MCF 10A (cell line): ENCODE measurements around the gene BMX. TPM values are rescaled to one million over a fixed set of nuclear protein-coding genes. Genes with fewer than 3 reads are reported as not detected.
A peak's percentile ranks its signal among the peaks of the same experiment; 100 is the strongest.

Source experiments
- BruUV-seq: library from RNA; stranded (reverse); fragments of 400-500 nt; replicated peaks from 2 replicates; lab custom pipeline; 2021; lab: Mats Ljungman, UMichigan
- CTCF ChIA-PET: fragments of 300-600 bp; sonication (Branson Sonifier 250); formaldehyde crosslinking; extraction: SDS; loops from one replicate; lab custom pipeline; 2021; ENCODE audit warnings: antibody characterized with exemption, inconsistent platforms; lab: Yijun Ruan, JAX
- POLR2A ChIA-PET: fragments of 300-600, 350-650 bp; sonication (Branson Sonifier 250); formaldehyde crosslinking; extraction: SDS; loops from one replicate; lab custom pipeline; 2020; ENCODE audit warnings: antibody characterized with exemption, inconsistent platforms; lab: Yijun Ruan, JAX
- DNase-seq: peaks from one replicate; pipeline ENCODE4 v3.0.0-alpha.2; 2018; ENCODE audit not compliant: unreplicated experiment
- H3K27ac Mint-ChIP-seq: one replicate; pipeline ENCODE4 v1.8.0; 2022; ENCODE audit warnings: mild to moderate bottlenecking, low read depth, mixed read lengths; ENCODE audit not compliant: unreplicated experiment
- H3K27me3 Mint-ChIP-seq: one replicate; pipeline ENCODE4 v1.8.0; 2022; ENCODE audit warnings: mixed read lengths; ENCODE audit not compliant: insufficient read depth, unreplicated experiment
- H3K36me3 Mint-ChIP-seq: one replicate; pipeline ENCODE4 v1.8.0; 2022; ENCODE audit warnings: mild to moderate bottlenecking, moderate library complexity, mixed read lengths; ENCODE audit not compliant: insufficient read depth, unreplicated experiment
- H3K4me1 Mint-ChIP-seq: one replicate; pipeline ENCODE4 v1.8.0; 2022; ENCODE audit warnings: mixed read lengths; ENCODE audit not compliant: insufficient read depth, unreplicated experiment
- H3K4me3 Mint-ChIP-seq: one replicate; pipeline ENCODE4 v1.8.0; 2022; ENCODE audit warnings: mild to moderate bottlenecking, moderate library complexity, mixed read lengths; ENCODE audit not compliant: unreplicated experiment
- H3K9me3 Mint-ChIP-seq: one replicate; pipeline ENCODE4 v1.8.0; 2022; ENCODE audit warnings: mixed read lengths; ENCODE audit not compliant: unreplicated experiment
- intact Hi-C: fragments of 100-400 bp; cut with micrococcal nuclease; formaldehyde crosslinking; loops from 2 replicates; pipeline ENCODE4 v1.14.1; 2022
- total RNA-seq: library from RNA; stranded (reverse); gene quantifications from 2 replicates; pipeline ENCODE4 v1.2.3, GENCODE V29; 2022
- TF ChIP-seq, protein P1 (sequence below): fragments of 200-600 bp; IDR thresholded peaks from one replicate; pipeline ENCODE4 v1.8.0; 2022; ENCODE audit warnings: antibody characterized with exemption, mild to moderate bottlenecking; ENCODE audit not compliant: unreplicated experiment

Gene BMX
- total RNA-seq, 1 experiment from 2014 or later = not detected

DNA sequence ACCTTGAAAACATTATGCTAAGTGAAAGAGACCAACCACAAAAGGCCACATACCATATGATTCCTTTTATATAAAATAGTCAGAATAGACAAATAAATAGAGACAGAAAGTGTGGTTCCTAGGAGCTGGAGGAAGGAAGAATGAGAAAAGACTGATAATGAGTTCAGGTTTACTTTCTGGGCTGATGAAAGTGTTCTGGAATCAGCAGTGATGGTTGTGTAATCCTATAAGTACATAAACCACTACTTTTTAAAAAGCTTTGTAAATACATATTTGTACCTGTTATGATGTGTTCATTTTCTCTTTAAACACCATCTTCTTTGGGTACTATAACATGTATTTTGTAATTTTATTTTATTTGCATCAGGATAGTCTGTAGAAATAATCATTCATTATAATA lies 28.1 kb upstream of the BMX start:
- CTCF ChIA-PET = interaction anchor here (0.7 to 9.4 kb wide), 8 partner anchors 21 to 201 kb away, joined by 3 to 127 read pairs (median 4); partner anchors contain the start of gene PIR
- Mint-ChIP-seq H3K27me3 (no peaks in the 10 kb centered on the region), H3K27ac (no peak overlapping the region), H3K4me3 (no peak overlapping the region), H3K36me3 (no peaks in the 10 kb centered on the region), H3K9me3 (no peaks in the 10 kb centered on the region), H3K4me1 (peaks cover 22% of the 10 kb centered on the region)
- BruUV-seq = no TSS peak
- intact Hi-C loops = loop anchor here (5.0 to 10.0 kb wide), 2 partner anchors 200 to 1222 kb away; no protein-coding TSS in a partner anchor
- TF ChIP-seq, protein P1, sequence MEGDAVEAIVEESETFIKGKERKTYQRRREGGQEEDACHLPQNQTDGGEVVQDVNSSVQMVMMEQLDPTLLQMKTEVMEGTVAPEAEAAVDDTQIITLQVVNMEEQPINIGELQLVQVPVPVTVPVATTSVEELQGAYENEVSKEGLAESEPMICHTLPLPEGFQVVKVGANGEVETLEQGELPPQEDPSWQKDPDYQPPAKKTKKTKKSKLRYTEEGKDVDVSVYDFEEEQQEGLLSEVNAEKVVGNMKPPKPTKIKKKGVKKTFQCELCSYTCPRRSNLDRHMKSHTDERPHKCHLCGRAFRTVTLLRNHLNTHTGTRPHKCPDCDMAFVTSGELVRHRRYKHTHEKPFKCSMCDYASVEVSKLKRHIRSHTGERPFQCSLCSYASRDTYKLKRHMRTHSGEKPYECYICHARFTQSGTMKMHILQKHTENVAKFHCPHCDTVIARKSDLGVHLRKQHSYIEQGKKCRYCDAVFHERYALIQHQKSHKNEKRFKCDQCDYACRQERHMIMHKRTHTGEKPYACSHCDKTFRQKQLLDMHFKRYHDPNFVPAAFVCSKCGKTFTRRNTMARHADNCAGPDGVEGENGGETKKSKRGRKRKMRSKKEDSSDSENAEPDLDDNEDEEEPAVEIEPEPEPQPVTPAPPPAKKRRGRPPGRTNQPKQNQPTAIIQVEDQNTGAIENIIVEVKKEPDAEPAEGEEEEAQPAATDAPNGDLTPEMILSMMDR = no peak
- POLR2A ChIA-PET = interaction anchor here (2.1 kb wide), 1 partner anchor 20 kb away, joined by 7 read pairs; the partner anchor contains the start of gene PIR
- DNase-seq = no peak

DNA sequence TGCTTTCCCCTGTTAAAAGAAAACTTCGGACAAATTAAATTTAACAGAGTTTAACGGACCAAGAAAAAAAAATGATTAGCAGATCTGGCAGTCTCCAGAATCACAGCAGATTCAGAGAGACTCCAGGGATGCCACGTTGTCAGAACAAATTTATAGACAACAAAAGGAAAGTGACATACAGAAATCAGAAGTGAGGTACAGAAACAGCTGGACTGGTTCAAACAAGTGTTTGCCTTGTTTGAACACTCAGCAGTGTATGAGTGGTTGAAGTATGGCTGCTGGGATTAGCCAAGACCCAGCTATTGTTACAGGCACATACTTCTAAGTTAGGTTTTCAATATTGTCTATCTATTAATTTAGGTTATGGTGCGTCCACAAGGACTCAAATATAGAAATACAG lies 26.6 kb upstream of the BMX start:
- H3K36me3 Mint-ChIP-seq = no peaks in the 10 kb centered on the region
- intact Hi-C loops = loop anchor here (5.0 to 10.0 kb wide), 2 partner anchors 198 to 1221 kb away; no protein-coding TSS in a partner anchor
- POLR2A ChIA-PET = interaction anchor here (0.9 to 3.1 kb wide), 5 partner anchors 19 to 202 kb away, joined by 3 to 54 read pairs (median 6); partner anchors contain the start of gene PIR

DNA sequence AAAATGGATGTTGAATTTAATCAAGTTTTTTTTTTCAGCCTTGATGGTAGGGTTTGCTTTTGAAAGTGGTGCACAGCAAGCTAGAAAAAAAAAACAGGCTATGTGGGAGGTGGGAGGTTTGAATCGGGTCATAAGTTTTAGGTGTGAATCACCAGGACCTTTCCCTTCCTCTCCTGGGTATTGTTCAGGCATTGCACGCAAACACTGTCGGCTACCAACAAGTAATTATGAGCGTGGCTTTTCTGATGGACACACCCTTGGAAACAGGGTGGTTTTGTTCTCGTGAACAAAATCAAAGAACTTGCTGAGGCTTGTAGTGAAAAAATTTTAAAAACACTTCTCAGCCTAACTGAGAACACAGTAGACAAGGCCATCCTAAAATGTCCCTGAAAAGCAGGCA lies 25.6 kb upstream of the BMX start:
- POLR2A ChIA-PET = interaction anchor here (0.7 to 3.1 kb wide), 12 partner anchors 11 to 316 kb away, joined by 3 to 54 read pairs (median 4); partner anchors contain the start of genes PIR and ZRSR2
- Mint-ChIP-seq H3K36me3 (peaks cover 3% of the 10 kb centered on the region), H3K27ac (peak overlapping the region; percentile 91), H3K4me1 (peaks cover 22% of the 10 kb centered on the region), H3K4me3 (peak overlapping the region; percentile 20), H3K9me3 (no peaks in the 10 kb centered on the region), H3K27me3 (peaks cover 2% of the 10 kb centered on the region)
- peak; percentile 79 for DNase-seq
- intact Hi-C loops = loop anchor here (1.0 to 10.0 kb wide), 2 partner anchors 18 to 1220 kb away; partner anchors contain the start of gene PIR
- CTCF ChIA-PET = interaction anchor here (0.6 to 9.4 kb wide), 11 partner anchors 18 to 198 kb away, joined by 3 to 69 read pairs (median 3); partner anchors contain the start of gene PIR
- TF ChIP-seq, protein P1 = no peak
- no TSS peak for BruUV-seq

More for the DNA sequence above, 26.6 kb upstream of the BMX start:
- Mint-ChIP-seq H3K9me3 (no peaks in the 10 kb centered on the region), H3K27ac (peak overlapping the region; percentile 91), H3K4me3 (no peak overlapping the region), H3K27me3 (no peaks in the 10 kb centered on the region), H3K4me1 (peaks cover 22% of the 10 kb centered on the region)
- no peak for DNase-seq
- TF ChIP-seq, protein P1 = no peak
- BruUV-seq = no TSS peak
- CTCF ChIA-PET = interaction anchor here (0.6 to 9.4 kb wide), 8 partner anchors 19 to 128 kb away, joined by 3 to 69 read pairs (median 5); partner anchors contain the start of gene PIR

DNA sequence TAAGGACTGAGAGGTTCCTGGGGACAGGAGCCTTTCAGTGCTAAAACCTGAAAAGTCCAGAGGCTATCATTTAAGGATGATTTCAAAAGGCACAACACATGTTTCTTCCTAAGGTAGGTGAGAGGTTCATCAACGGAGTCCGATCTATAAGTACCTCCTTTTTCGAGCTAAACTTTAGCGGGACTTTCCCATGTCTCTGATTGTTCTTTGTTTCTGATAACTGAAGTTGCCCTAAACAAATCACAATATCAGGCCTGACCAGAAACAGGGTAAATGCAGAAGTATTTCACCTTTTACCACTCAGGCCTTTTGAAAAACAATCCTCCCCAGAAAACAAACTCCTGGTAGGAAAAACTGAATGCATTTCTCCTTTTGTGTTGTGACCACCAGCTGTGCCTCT lies 25.1 kb upstream of the BMX start:
- Mint-ChIP-seq H3K4me1 (peaks cover 22% of the 10 kb centered on the region), H3K27me3 (peaks cover 7% of the 10 kb centered on the region), H3K9me3 (no peaks in the 10 kb centered on the region), H3K27ac (peak overlapping the region; percentile 91), H3K4me3 (no peak overlapping the region), H3K36me3 (peaks cover 5% of the 10 kb centered on the region)
- ChIA-PET CTCF (interaction anchor here (0.6 to 9.4 kb wide), 8 partner anchors 10 to 197 kb away, joined by 3 to 69 read pairs (median 5); partner anchors contain the start of gene PIR), POLR2A (interaction anchor here (0.7 to 3.1 kb wide), 13 partner anchors 11 to 315 kb away, joined by 3 to 54 read pairs (median 4); partner anchors contain the start of genes PIR and ZRSR2)
- intact Hi-C loops = loop anchor here (1.0 to 10.0 kb wide), 2 partner anchors 18 to 1219 kb away; partner anchors contain the start of gene PIR
- BruUV-seq = TSS peak; percentile 95
- DNase-seq = no peak
- TF ChIP-seq, protein P1 = no peak
